ENCODE results near the gene RNASE11. TPM values are rescaled to one million over a fixed set of nuclear protein-coding genes. Genes with fewer than 3 reads are reported as not detected.
A peak's percentile ranks its signal among the peaks of the same experiment; 100 is the strongest.

Gene RNASE11
- not detected for total RNA-seq
- polyA plus RNA-seq = not detected

DNA sequence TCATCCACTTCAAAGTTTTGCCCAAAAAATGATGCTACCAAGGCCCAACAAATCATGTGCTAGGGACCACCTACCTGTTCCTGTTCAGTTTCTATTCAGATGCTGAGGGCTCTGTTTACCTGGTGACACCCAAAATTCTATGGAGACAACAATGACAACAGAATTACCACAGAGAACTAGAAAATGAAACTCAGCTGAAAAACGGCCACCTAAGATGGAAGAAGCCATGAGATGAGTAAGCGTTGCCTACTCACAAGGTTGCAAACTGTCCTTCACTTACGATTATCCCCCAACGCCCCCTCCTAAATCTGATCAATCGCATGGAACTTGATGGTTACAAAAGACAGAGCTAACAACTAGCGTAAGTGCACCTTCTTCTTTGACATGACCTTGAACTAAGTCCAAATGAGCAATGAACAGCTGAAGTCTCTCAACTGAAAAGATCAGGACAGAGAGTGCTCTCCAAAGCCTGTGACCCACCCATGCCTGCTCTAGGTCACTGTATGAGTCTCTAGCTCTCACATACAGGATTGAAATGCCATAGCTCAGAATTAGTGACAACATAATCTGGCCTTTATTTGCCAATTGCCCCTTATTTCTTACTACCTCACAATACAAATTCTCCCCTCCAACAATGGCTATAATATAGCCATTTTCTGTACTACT is at the start of gene RNASE11:
Gene RNASE11 (minus strand): TSS at position 513 of the 666 bp plus-strand sequence.
- intact Hi-C loops (cut with DNase I) = no loop called here
- peaks cover 0 to 7% (median 0%) of the 10 kb centered on the region in 3 donors for H3K27me3 ChIP-seq
- no peak within 1 kb of the TSS for H3K27ac ChIP-seq
- no peaks in the 10 kb centered on the region for H3K9me3 ChIP-seq
- DNase-seq = no peak
- TF ChIP-seq, protein P1, sequence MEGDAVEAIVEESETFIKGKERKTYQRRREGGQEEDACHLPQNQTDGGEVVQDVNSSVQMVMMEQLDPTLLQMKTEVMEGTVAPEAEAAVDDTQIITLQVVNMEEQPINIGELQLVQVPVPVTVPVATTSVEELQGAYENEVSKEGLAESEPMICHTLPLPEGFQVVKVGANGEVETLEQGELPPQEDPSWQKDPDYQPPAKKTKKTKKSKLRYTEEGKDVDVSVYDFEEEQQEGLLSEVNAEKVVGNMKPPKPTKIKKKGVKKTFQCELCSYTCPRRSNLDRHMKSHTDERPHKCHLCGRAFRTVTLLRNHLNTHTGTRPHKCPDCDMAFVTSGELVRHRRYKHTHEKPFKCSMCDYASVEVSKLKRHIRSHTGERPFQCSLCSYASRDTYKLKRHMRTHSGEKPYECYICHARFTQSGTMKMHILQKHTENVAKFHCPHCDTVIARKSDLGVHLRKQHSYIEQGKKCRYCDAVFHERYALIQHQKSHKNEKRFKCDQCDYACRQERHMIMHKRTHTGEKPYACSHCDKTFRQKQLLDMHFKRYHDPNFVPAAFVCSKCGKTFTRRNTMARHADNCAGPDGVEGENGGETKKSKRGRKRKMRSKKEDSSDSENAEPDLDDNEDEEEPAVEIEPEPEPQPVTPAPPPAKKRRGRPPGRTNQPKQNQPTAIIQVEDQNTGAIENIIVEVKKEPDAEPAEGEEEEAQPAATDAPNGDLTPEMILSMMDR (IDR thresholded peaks at IDR 0.05) = no peak
- TF ChIP-seq EP300 (IDR thresholded peaks at IDR 0.05) (no peak), POLR2A (IDR thresholded peaks at IDR 0.05) (no peak), POLR2AphosphoS5 (IDR thresholded peaks at IDR 0.05) (no peak)
- 81 to 83% methylated on average over 6 of the region's 6 CpGs for WGBS, 2 donors
- H3K4me1 ChIP-seq = no peaks in the 10 kb centered on the region
- H3K36me3 ChIP-seq = no peaks in the 10 kb centered on the region
- no peak within 1 kb of the TSS for H3K4me3 ChIP-seq

- no peaks in the 10 kb centered on the region for H3K36me3 ChIP-seq
- H3K4me3 ChIP-seq = peak overlapping the region; percentile 12 to 43 (median 28)
- TF ChIP-seq POLR2A (IDR thresholded peaks at IDR 0.05) (no peak), EP300 (IDR thresholded peaks at IDR 0.05) (no peak), POLR2AphosphoS5 (IDR thresholded peaks at IDR 0.05) (no peak)
- TF ChIP-seq, protein P1 (IDR thresholded peaks at IDR 0.05) = no peak
- intact Hi-C loops (cut with DNase I) = loop anchor here (2.0 kb wide), 2 partner anchors 20 to 48 kb away; no protein-coding TSS in a partner anchor
- peaks cover 0 to 5% (median 0%) of the 10 kb centered on the region in 3 donors for H3K27me3 ChIP-seq
- peak overlapping the region in 3 of 4 donors; percentile 1 to 56 (median 12) for H3K27ac ChIP-seq
- peak; percentile 75 for DNase-seq
- WGBS, 2 donors = 5 to 24% methylated on average over 45 of the region's 45 CpGs
- H3K4me1 ChIP-seq = peaks cover 0 to 31% (median 29%) of the 10 kb centered on the region in 4 donors
- H3K9me3 ChIP-seq = no peaks in the 10 kb centered on the region
Observed at GRCh38 chr14:20632831-20633691, 45.3 kb upstream of the RNASE11 start.

GRCh38 chr14:20632448-20632830 is 44.6 kb upstream of the RNASE11 start:
- Histone ChIP-seq H3K27ac (no peak overlapping the region), H3K36me3 (no peaks in the 10 kb centered on the region), H3K27me3 (peaks cover 0 to 5% (median 0%) of the 10 kb centered on the region in 3 donors), H3K4me1 (peaks cover 0 to 31% (median 29%) of the 10 kb centered on the region in 4 donors), H3K4me3 (peak overlapping the region; percentile 12 to 43 (median 28)), H3K9me3 (no peaks in the 10 kb centered on the region)
- no peak for DNase-seq
- TF ChIP-seq POLR2AphosphoS5 (IDR thresholded peaks at IDR 0.05) (no peak), POLR2A (IDR thresholded peaks at IDR 0.05) (no peak), EP300 (IDR thresholded peaks at IDR 0.05) (no peak)
- TF ChIP-seq, protein P1 (IDR thresholded peaks at IDR 0.05) = no peak
- 1% methylated on average over 19 of the region's 19 CpGs for WGBS, 2 donors
- intact Hi-C loops (cut with DNase I) = loop anchor here (2.0 kb wide), 2 partner anchors 20 to 48 kb away; no protein-coding TSS in a partner anchor

DNA sequence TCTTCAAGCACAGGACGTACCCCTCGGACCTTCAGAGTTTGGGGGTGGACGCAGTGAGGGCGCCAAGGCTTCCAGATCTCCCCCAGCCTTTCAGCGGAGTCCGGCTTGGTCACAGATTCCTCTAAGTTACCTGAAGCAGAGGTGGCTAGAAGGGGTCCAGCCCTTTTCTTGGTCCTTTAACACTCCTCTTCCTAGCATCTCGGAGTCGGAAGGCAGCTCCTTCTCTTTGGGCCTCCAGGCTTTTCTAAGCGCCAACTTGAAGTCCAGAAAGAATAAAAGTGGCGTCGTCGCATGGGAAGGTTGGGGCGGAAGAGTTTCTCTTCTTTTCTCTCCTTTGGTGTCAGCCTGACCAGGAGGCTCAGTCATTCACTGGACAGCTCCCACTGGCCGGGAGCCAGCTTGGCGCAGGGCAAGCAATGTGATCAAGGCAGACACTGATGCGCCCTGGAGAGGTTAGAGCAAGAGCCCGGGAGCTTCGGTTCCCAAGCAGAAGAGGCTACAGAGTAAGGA is 44.1 kb upstream of the RNASE11 start:
- H3K27ac ChIP-seq = no peak overlapping the region
- intact Hi-C loops (cut with DNase I) = loop anchor here (2.0 kb wide), 2 partner anchors 19 to 49 kb away; no protein-coding TSS in a partner anchor
- H3K4me3 ChIP-seq = peak overlapping the region; percentile 2 to 43 (median 28)
- H3K27me3 ChIP-seq = peaks cover 0 to 5% (median 0%) of the 10 kb centered on the region in 3 donors
- no peaks in the 10 kb centered on the region for H3K9me3 ChIP-seq
- TF ChIP-seq POLR2A (IDR thresholded peaks at IDR 0.05) (no peak), POLR2AphosphoS5 (IDR thresholded peaks at IDR 0.05) (no peak), EP300 (IDR thresholded peaks at IDR 0.05) (no peak)
- TF ChIP-seq, protein P1 (IDR thresholded peaks at IDR 0.05) = no peak
- 1 to 2% methylated on average over 18 of the region's 18 CpGs for WGBS, 2 donors
- peaks cover 0 to 33% (median 29%) of the 10 kb centered on the region in 4 donors for H3K4me1 ChIP-seq
- peak; percentile 84 for DNase-seq
- no peaks in the 10 kb centered on the region for H3K36me3 ChIP-seq
